K562 treated with DMSO at 1 percent for 48 hours (cell line): ENCODE measurements around the gene PCDH11X. TPM values are rescaled to one million over a fixed set of nuclear protein-coding genes. Genes with fewer than 3 reads are reported as not detected.

ENCODE experiments used
- total RNA-seq: library from RNA; unstranded; fragments of 300-600 nt; gene quantifications from 2 replicates; pipeline ENCODE4 v1.2.3, GENCODE V29; 2022; ENCODE audit warnings: low replicate concordance; ENCODE audit errors: extremely low read depth

Gene PCDH11X
- total RNA-seq, result not detected in 2 replicates

GRCh38 chrX:91779135-91779534, at the start of gene PCDH11X:
Gene PCDH11X, plus strand, starts transcription at chrX:91779375. Its CDS starts 56,130 bp downstream, at chrX:91835505.

